ENCODE measurements around the gene FTCDNL1.

FTCDNL1 gene

GRCh38 chr2:199865905-199866304 is 14.9 kb upstream of the FTCDNL1 start:
- DNase-seq = no peak
- Histone ChIP-seq H2AFZ (ENCODE audit: low read length) (no peak overlapping the region), H3K27ac (ENCODE audit: low read length) (no peak overlapping the region), H3K9me3 (replicated peaks; ENCODE audit: insufficient read depth, low read length) (no peaks in the 10 kb centered on the region), H3K4me1 (ENCODE audit: low read length) (no peaks in the 10 kb centered on the region), H3F3A (ENCODE audit: insufficient read depth, low read length) (no peaks in the 10 kb centered on the region), H3K9me2 (replicated peaks; ENCODE audit: insufficient read depth, low read length) (no peaks in the 10 kb centered on the region), H3K9ac (ENCODE audit: low read length) (no peak overlapping the region), H3K4me2 (ENCODE audit: low read depth, low read length) (no peak overlapping the region), H3K36me3 (replicated peaks; ENCODE audit: insufficient read depth, low read length) (no peaks in the 10 kb centered on the region), H3K79me2 (ENCODE audit: low read length) (no peaks in the 10 kb centered on the region), H3K27me3 (replicated peaks; ENCODE audit: insufficient read depth, low read length) (no peaks in the 10 kb centered on the region), H4K20me1 (ENCODE audit: insufficient read depth, low read length) (no peaks in the 10 kb centered on the region), H3K4me3 (ENCODE audit: low read length) (no peak overlapping the region)
- TF ChIP-seq CTCF (IDR thresholded peaks at IDR 0.05; ENCODE audit: low read length) (no peak), EZH2phosphoT487 (IDR thresholded peaks at IDR 0.05; ENCODE audit: low read length) (no peak), EZH2 (optimal IDR thresholded peaks at IDR 0.05; ENCODE audit: low read depth, low read length) (no peak)

- H3K9me3 ChIP-seq (replicated peaks; ENCODE audit: insufficient read depth, low read length) = no peaks in the 10 kb centered on the region
- H4K20me1 ChIP-seq (ENCODE audit: insufficient read depth, low read length) = no peaks in the 10 kb centered on the region
- H3K4me3 ChIP-seq (ENCODE audit: low read length) = no peak overlapping the region
- H3K9me2 ChIP-seq (replicated peaks; ENCODE audit: insufficient read depth, low read length) = no peaks in the 10 kb centered on the region
- H3K4me1 ChIP-seq (ENCODE audit: low read length) = no peaks in the 10 kb centered on the region
- no peaks in the 10 kb centered on the region for H3K79me2 ChIP-seq (ENCODE audit: low read length)
- H2AFZ ChIP-seq (ENCODE audit: low read length) = no peak overlapping the region
- no peaks in the 10 kb centered on the region for H3F3A ChIP-seq (ENCODE audit: insufficient read depth, low read length)
- H3K36me3 ChIP-seq (replicated peaks; ENCODE audit: insufficient read depth, low read length) = no peaks in the 10 kb centered on the region
- H3K27ac ChIP-seq (ENCODE audit: low read length) = no peak overlapping the region
- H3K4me2 ChIP-seq (ENCODE audit: low read depth, low read length) = no peak overlapping the region
- H3K27me3 ChIP-seq (replicated peaks; ENCODE audit: insufficient read depth, low read length) = no peaks in the 10 kb centered on the region
- no peak for DNase-seq
- no peak for TF ChIP-seq EZH2phosphoT487 (IDR thresholded peaks at IDR 0.05; ENCODE audit: low read length)
- TF ChIP-seq CTCF (IDR thresholded peaks at IDR 0.05; ENCODE audit: low read length) = no peak
- no peak for TF ChIP-seq EZH2 (optimal IDR thresholded peaks at IDR 0.05; ENCODE audit: low read depth, low read length)
- no peak overlapping the region for H3K9ac ChIP-seq (ENCODE audit: low read length)
These were observed 11.8 kb upstream of the FTCDNL1 start for GRCh38 chr2:199862788-199863187.

GRCh38 chr2:199861132-199861774 is 10.3 kb upstream of the FTCDNL1 start:
- Histone ChIP-seq H4K20me1 (ENCODE audit: insufficient read depth, low read length) (no peaks in the 10 kb centered on the region), H3K4me1 (ENCODE audit: low read length) (no peaks in the 10 kb centered on the region), H3F3A (ENCODE audit: insufficient read depth, low read length) (no peaks in the 10 kb centered on the region), H3K79me2 (ENCODE audit: low read length) (no peaks in the 10 kb centered on the region), H3K9me2 (replicated peaks; ENCODE audit: insufficient read depth, low read length) (no peaks in the 10 kb centered on the region), H3K27ac (ENCODE audit: low read length) (no peak overlapping the region), H3K9me3 (replicated peaks; ENCODE audit: insufficient read depth, low read length) (no peaks in the 10 kb centered on the region), H3K36me3 (replicated peaks; ENCODE audit: insufficient read depth, low read length) (no peaks in the 10 kb centered on the region), H3K4me3 (ENCODE audit: low read length) (no peak overlapping the region), H3K9ac (ENCODE audit: low read length) (no peak overlapping the region), H3K27me3 (replicated peaks; ENCODE audit: insufficient read depth, low read length) (no peaks in the 10 kb centered on the region), H3K4me2 (ENCODE audit: low read depth, low read length) (no peak overlapping the region), H2AFZ (ENCODE audit: low read length) (no peak overlapping the region)
- DNase-seq = peak; percentile 22
- TF ChIP-seq CTCF (IDR thresholded peaks at IDR 0.05; ENCODE audit: low read length) = peak; percentile 63
- TF ChIP-seq EZH2 (optimal IDR thresholded peaks at IDR 0.05; ENCODE audit: low read depth, low read length) = no peak
- TF ChIP-seq EZH2phosphoT487 (IDR thresholded peaks at IDR 0.05; ENCODE audit: low read length) = no peak
